SHP77 (cell line): Measurements from ENCODE around the gene CHRNA7.
A peak's percentile ranks its signal among the peaks of the same experiment; 100 is the strongest.

ENCODE experiments used
- DNase-seq, 2 experiments: peaks; one replicate each; lab custom pipeline; 2025; lab: John Stamatoyannopoulos, UW

CHRNA7 gene

DNA sequence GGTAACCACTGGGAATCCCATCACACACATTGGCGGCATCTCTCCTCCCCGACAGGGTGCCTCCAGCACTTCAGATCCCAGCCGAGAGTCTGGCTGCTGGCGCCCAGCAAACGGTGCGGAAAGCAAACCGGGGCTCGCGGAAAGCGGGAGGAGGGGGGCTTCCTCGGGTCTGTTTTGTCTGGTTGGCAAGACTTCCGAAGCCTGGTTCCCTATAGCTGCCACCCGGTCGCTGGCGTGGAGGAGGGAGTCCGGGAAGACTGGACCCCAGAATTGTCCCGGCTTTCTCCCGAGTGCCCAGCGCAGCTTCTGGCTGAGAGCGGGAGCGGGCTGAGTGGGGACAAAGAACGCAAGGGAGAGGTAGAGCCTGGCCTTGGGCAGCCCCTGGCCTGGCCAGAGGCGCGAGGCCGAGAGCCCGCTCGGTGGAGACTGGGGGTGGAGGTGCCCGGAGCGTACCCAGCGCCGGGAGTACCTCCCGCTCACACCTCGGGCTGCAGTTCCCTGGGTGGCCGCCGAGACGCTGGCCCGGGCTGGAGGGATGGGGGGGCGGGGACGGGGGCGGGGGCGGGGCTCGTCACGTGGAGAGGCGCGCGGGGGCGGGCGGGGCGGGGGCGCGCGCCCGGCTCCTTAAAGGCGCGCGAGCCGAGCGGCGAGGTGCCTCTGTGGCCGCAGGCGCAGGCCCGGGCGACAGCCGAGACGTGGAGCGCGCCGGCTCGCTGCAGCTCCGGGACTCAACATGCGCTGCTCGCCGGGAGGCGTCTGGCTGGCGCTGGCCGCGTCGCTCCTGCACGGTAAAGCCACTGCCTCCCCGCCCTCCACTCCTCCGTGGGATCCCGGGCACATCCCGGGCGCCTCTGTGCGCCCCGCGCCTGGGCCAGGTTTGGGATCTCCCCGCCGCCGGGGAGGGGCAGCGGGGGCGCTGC is at the start of gene CHRNA7:
Gene CHRNA7, plus strand, starts transcription at position 654 of the 920 bp plus-strand sequence. Its CDS starts 80 bp downstream, at position 734.
- DNase-seq: no peak

DNA sequence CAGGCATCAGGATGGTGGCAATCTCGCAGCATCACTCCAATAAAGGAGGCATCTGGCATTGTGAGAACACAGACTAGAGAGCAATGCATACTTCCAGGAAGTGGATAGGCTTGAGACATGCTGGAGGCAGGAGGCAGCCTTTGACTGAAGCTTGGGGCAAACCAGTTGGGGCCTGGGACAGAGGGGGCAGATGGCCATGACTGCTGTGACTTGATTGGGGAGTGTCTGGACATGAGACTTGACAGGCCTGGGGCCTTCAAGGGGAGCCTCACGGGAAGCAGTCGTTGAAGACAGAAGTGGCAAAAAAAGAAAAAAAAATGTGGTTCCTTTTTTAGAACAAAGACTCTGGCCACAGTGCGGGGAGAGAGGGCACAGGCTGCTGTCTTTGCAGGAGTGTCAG is 44.7 kb upstream of the CHRNA7 start:
- no peak for DNase-seq

DNA sequence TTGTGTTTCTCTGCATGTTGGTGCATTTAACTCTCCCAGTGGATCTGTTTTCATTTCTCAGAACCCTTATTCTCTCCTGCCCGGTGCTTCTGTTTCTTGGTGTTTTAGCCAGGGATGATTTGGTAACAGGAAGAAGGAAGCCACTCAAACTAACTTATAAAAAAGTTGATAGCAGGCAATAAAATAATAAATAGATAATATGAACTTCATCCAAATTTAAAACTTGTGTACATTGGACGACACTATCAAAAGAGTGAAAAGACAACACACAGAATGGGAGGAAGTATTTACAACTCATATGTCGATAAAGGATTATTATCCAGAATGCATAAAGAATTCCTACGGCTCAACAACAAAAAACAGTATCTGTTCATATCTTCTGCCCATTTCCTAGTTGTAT is 37.3 kb upstream of the CHRNA7 start:
- no peak for DNase-seq

DNA sequence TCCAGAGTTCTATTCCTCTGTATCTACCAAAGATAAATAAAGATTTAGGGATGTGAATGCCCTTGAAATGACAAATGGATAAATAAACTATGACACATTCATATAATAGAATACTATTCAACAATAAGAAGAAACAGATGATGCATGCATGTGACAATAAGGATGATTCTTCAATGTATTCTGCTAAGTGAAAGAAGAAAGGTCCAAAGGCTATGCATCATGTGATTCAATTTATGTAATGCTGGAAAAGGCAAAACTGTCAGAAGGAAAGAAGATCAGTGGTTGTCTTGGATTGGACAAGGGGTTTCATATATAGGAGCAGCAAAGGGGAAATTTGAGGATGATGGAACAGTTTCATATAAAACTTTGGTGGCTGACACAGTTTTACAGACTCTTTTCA is 32.6 kb upstream of the CHRNA7 start:
- no peak for DNase-seq

DNA sequence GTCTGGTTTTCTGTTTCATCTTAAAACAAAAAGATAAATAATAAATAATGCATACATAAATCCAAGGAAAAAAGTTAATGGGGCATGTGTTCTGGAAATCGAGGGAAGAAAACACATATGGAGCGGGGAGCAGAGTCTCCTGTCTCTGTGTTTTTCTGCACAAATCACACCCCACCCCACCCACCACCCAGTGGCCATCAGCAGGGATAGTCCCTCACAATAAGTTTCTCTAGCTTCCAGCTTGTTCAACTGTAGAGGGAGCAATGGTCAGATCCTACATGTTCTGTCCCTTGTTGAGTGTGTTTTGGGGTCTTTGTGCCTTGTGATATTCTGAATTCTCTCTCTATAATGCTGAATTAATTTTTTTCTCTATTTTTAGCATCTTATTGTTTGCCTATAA is 26.8 kb upstream of the CHRNA7 start:
- no peak for DNase-seq

DNA sequence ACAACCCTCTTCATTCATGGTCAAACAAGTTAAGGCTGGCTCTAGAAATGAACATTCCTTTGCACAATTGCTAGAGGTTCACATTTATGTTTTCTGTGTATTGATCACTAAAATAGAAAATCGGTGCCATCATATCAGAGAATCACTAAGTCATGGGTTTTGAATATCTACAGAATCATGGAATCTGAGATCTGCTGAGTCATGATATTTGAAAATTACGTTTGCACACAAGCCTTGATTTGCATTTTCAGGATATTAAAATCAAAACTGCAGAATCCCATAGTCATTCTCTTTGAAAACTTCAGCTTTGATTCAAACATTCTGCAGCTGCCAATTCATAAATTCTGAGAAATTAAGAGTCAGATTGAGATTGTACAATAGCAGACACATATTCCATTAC is 26.1 kb upstream of the CHRNA7 start:
- DNase-seq: no peak

DNA sequence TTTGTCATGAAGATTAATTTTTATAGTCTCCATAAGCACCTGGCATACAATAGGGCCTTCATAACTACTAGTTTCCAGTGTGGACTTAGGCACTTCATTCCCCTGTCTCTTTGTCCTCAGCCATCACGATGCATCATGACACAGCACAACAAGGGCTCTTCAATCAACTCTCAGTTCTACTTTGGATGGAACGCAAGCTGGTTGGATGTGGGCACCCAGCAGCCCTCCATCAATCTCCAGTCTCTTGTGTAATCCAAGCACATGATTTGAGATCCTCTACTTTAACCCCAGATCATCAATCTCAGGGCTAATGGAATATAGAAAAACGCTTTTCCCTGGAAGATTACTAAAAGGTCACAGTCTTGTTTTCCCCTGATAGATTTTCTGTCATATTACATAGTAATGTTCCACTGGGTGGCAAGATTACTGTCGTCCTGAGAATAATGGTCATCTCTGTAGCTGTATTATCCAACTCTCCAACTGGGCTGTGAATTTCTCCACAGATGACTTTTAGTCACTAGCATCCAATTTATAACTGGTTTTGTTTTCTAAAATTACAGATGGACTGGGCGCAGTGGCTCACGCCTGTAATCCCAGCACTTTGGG is 22.9 kb upstream of the CHRNA7 start:
- DNase-seq: peak in 1 of 2 experiments; percentile 29

DNA sequence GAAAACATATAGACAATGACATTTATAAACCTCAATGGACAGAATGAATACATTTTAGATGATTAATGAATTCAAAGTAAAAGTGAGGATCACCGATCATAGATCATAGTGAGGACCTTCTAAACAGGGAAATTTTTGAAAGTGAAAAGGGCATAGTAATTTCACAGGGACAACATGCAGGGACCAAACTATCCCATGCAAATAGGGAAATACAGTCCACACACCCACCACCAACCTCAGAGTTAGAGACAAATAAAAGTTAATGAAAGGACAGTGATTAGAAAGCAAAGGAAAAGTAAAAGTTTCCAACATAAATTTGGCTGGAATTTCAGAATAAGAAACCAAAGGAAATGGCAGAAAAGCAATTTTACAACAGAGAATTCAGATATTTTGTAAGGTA is 15.4 kb upstream of the CHRNA7 start:
- no peak for DNase-seq

DNA sequence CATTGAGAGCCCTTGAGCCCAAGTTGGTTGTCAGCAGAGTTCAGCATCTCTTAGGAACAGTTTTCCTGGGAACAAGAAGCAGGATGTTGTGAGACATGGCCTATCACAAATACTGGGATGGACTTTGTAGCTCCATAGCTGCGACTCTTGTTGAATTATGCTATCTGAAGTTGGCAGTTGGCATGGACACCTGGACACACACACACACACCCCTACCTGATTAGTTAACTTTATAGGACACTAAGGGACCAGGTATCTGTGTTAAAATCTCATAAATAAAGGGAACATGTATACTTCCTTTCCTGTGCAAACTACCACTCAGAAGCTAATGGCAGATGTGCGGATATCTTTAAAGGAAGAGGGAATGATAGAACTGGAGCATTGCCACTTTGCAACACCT is 10.2 kb upstream of the CHRNA7 start:
- no peak for DNase-seq

DNA sequence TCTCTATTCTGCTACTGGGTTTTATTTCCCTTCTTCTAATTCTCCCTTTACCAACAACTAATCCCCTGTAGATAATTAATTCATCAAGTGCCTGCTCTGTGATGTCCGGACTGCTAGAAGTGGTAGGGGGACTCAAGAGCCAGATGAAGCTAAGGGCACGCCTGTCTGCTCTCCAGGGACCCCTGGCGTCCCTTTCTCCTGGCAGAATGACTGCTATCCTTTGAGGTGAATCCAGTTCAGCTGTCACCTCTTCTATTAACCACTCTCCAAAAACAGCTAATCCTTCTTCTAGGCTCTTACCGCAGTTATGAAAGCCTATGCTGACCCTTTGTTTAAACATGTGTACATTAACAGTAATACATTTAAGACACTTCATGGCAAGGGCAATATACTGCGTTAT is 1.4 kb upstream of the CHRNA7 start:
- DNase-seq: no peak

DNA sequence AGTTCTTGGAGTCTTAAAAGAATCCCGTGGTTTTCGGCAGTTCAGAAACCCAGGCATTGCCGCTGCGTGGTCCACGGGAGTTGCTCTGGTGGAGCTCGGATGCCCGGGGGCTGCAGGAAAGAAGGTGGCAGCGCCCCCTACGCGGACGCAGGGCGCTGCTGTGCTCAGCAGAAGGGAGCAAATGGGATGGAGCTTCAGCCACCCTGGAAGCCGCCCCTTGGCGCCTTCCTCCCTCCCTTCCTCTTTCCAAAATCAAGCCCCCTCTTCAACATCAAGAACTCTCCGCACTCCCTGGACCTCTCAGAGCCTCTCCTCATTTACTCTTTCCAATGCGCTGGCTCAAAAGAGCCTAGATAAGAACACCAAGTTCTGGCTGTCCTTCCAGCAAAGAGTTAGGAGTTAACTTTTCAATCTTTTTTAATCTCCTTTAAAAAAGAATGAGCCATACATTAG is 880 bp upstream of the CHRNA7 start:
- DNase-seq: no peak

DNA sequence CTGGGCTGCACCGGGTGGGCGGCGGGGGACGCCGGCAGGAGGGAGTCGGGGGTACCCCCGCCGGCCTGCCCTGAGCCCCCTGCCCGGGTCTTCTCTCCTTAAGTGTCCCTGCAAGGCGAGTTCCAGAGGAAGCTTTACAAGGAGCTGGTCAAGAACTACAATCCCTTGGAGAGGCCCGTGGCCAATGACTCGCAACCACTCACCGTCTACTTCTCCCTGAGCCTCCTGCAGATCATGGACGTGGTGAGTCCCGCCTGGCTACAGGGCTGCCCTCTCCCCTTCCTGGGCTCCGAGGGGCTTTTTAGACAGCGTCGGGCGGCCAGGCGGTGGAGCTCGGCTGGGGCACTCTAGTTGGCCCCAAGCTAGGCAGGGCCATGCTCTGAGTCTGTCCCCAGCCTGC is 480 bp downstream of the CHRNA7 start:
- no peak for DNase-seq

DNA sequence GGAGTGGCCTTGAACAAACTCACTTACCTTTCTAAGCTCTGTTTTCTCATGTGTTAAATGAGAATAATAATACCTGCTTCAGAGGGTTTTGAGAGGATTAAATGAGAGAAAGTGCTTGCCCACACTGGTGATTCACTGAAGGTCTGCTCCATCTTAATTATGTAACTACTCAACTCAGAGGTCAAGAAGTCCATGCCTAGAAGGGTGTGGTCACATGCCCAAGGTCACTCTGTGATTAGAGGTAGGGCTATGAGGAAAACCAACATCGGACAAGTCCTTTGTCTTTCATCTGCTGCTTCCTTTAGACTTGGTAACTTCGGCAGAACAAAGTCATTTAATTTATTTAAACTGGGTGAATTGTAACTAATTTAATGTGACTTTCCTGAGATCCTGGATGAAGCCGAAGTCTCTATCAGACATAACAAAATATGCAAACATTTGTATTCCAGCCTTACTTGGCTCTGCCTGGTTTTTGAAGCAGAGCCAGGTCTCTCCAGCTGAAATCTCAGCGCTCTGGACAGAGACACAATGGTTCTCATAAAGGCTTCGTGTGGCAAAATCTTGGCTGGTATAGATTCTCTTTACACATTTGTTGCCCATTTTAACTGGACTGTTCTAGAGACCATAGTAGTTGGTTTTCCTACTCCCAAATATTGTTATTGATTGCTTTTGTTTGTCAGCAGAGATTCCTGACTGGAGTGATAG is 3.0 kb downstream of the CHRNA7 start:
- no peak for DNase-seq

DNA sequence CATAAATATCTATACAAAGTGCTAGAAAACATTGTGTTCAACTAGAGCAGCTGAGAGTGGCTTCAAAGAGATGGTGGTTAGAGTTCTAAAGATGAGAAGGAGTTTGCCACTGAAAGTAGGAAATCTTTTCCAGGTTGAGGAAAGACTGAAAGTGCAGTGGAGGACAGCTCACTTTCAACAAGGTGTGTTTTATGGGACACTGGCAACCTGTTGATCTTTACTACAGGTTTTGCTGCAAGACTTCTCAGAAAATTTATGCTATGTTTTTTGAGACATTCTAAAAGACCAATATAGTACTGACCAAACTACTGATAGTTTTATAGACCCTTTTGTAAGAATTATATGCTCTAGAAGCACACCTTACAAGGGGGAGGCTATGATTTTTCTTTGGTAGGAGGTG is 3.8 kb downstream of the CHRNA7 start:
- no peak for DNase-seq

DNA sequence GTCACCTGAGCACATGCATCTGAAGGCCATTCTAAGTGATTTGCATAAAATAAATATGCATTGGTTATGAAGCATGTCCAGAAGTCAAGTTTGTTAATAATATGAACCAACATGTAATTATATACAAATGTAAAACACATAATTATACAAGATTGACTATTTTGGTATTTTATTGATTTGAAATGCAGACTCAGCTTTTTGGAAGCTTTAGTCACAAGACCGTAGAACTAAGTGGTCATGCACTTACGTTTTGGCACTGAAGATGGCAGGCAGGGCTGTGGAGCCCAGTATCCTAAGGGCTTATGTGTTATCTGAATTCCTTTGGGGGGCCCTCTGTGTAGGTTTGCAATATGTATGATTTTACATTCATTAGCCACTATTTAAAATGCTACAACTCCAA is 5.0 kb downstream of the CHRNA7 start:
- no peak for DNase-seq

DNA sequence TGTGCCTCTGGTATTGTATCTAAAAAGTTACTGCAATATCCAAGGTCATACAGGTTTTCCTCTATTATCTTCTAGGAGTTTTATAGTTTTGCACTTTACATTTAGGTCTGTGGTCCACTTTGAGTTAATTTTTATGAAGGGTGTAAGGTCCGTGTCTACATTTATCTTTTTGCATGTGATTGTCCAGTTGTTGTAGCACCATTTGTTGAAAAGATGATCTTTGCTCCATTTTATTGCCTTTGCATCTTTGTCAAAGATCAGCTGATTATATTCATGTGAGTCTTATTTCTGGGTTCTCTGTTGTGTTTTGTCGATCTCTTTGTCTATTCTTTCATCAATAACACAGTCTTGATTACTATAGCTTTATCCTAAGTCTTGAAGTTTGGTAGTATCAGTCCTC is 6.7 kb downstream of the CHRNA7 start:
- DNase-seq: no peak

DNA sequence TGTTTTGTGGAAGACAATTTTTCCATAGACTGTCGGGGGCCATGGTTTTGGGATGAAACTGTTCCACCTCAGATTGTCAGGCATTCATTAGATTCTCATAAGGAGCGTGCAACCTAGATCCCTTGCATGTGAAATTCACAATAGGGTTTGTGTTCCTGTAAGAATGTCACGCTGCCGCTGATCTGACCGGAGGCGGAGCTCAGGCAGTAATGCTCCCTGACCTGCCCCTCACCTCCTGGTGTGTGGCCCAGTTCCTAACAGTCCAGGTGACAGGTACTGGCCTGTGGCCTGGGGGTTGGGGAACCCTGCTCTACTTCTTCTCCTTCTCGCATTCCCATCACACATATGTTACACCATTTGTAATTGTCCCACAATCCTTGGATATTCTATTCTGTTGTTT is 11.0 kb downstream of the CHRNA7 start:
- DNase-seq: no peak

DNA sequence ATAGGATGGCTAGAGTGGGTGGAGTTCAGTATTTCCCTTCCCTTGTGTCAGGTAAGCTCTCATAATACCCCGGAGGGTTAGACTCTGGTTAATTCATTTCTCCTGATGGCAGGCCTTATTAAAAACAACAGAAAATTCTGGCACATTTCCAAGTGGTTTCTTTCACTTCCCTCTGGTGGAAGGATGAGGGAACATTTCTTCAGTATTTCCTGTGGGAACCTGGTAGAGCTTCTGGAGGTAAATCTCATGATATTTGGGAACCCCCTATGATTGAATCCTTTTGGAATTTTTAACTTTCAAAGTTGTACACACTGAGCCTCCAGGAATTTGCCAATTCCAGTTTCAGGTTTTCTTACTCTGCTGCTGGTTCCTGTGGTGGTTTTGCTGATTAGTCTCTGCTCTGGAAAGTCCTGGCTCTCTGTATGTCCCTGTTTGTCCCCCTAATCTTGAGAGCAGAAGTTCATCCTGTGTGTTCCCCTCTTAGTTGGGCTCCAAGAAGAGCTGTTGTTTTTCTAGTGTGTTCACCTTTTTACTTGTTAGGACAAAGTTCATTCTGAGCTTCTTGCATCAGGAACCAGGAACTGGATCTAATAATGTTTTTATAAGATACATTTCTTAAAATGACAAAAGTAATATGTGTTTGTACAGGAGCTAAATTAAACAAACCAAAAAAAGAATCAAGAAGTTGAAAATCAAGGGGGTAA is 12.1 kb downstream of the CHRNA7 start:
- no peak for DNase-seq

DNA sequence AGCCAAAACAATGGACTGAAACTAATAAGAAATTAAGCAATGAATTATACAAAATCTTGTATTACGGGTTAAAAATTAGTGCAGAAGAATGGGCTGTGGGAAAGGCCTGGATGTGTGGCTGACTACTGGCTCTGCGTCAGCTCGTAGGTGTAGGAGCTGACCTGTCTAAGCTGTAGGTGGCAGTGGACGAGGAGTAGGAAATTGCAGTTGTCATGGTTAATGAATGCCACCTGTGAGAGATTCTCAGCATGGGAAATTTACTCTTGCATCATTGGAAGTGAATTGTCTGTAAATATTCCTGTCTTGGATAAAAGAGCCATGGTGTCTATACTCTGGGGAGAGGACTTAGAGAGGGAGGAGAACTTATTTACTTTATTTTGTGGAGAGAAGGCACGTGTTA is 23.4 kb downstream of the CHRNA7 start:
- DNase-seq: no peak

DNA sequence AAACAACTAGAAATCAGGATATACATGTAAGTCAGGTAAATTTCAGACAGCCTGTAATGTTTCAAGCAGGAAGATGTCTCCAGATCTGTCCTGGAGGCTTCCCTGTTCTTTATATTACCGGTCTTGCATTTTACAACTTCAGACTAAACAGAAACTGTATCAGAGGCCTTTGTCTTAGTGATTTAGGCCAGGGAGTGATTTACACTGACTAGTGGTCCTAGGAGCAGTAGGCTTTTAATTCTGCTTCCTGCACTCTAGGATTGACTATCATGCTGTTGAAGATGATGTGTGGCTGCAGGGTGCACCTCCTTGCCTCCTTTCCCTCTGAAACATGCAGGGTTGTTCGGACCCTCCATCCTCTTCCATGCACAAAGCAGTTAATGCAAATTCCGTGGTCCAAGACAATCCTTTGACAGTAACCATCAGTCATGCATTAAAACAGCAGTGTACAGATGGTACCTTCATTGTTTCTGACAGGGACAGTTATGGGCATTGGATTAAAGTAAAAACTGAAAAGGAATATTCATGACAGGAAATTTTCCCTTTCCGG is 27.6 kb downstream of the CHRNA7 start:
- no peak for DNase-seq

DNA sequence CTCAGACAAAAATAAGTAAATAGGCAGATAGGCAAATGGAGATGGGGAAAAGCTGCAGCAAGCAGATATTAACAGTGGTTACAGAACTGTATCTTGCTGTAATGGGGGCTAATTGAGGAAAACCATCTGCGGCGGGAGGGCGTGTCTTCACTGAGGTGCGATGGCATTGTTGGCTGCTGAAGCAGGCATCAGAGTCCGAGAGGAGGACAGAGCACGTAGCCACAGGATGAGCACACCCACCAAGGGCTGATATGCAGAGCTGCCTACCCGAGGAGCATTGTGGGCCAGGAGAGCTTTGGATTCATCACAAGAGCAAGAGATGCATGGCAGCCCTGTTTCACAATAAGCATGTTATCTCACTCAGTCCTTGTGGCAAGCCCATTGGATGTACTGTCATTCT is 30.4 kb downstream of the CHRNA7 start:
- no peak for DNase-seq

DNA sequence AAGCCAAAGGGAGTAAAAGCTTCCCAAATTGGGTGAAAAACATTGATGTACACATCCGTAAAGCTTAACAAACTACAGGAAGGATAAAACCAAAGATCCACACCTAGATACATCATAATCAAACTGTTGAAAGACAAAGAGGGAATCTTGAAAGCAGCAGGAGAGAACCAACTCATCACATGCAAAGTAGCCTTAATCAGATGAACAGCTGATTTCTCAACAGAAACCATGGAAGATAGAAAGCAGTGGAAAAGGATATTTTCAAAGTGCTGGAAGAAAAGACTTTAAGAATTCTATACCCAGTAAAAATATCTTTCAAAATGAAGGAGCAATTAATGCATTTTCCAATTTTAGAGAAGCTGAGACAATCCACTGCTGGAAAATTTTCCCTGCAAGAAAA is 36.8 kb downstream of the CHRNA7 start:
- no peak for DNase-seq
